HG02798 (cell line): Measurements from ENCODE around the gene HFE.
A peak's percentile ranks its signal among the peaks of the same experiment; 100 is the strongest.
"Not testable (repeated sequence)": the region's sequence is repeated elsewhere in the genome, so short reads cannot be mapped to it uniquely, and the experiment has no call there.

ENCODE experiments used
- ATAC-seq: cut with Tn5 transposase; IDR thresholded peaks from one replicate; pipeline ENCODE4 v1.9.1; 2021; ENCODE audit warnings: mild to moderate bottlenecking; ENCODE audit not compliant: unreplicated experiment, poor library complexity

The HFE gene

GRCh38 chr6:26087284-26088115, at the start of gene HFE:
Gene HFE, plus strand, starts transcription at chr6:26087429. Its CDS starts 12 bp downstream, at chr6:26087441.
- no peak for ATAC-seq

DNA sequence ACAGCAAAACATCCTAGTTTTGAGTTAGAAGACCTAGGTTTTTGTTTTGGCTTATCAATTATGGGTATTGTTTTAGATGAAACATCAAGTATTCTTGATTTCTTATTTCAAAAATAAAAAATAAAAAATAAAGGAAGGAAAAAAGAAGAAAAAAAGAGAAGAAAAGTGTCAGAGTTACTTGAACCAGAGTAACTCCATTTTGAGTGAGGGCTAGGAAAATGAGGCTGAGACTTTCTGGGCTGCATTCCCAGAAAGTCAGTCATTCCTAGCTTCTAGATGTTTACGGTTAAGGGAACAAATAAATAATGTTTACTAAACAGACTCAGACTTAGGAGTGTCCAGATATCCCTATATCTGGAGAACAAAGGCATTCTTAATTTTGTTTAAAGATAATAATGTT, 45.3 kb upstream of the HFE start:
- ATAC-seq: no peak

- peak; percentile 72 for ATAC-seq
Observed at GRCh38 chr6:26043384-26044139, 43.7 kb upstream of the HFE start.

- ATAC-seq: peak; percentile 27
Observed at GRCh38 chr6:26044140-26045064, 42.8 kb upstream of the HFE start.

DNA sequence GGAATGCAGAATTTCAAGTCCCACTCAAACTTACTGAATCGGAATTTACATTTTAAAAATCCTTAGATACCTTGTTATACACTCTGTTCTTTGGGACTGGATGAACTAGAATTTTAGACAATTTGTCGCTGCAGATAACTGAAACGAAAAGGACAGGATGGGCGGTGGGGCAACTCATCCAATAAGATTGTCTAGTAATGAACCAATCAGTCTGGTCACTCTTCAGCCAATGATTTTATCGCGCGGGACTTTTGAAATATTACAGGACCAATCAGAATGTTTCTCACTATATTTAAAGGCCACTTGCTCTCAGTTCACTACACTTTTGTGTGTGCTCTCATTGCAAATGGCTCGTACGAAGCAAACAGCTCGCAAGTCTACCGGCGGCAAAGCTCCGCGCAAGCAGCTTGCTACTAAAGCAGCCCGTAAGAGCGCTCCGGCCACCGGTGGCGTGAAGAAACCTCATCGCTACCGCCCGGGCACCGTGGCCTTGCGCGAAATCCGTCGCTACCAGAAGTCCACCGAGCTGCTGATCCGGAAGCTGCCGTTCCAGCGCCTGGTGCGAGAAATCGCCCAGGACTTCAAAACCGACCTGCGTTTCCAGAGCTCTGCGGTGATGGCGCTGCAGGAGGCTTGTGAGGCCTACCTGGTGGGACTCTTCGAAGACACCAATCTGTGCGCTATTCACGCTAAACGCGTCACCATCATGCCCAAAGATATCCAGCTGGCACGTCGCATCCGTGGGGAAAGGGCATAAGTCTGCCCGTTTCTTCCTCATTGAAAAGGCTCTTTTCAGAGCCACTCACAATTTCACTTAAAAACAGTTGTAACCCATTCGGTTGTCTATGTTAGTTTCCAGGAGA, 41.9 kb upstream of the HFE start:
- ATAC-seq: peak; percentile 62

- ATAC-seq: no peak
Observed at GRCh38 chr6:26045928-26046368, 41.3 kb upstream of the HFE start.

- ATAC-seq: not testable (repeated sequence)
Observed at GRCh38 chr6:26047329-26047728, 39.9 kb upstream of the HFE start.

- ATAC-seq: no peak
Observed at GRCh38 chr6:26048590-26048989, 38.6 kb upstream of the HFE start.

DNA sequence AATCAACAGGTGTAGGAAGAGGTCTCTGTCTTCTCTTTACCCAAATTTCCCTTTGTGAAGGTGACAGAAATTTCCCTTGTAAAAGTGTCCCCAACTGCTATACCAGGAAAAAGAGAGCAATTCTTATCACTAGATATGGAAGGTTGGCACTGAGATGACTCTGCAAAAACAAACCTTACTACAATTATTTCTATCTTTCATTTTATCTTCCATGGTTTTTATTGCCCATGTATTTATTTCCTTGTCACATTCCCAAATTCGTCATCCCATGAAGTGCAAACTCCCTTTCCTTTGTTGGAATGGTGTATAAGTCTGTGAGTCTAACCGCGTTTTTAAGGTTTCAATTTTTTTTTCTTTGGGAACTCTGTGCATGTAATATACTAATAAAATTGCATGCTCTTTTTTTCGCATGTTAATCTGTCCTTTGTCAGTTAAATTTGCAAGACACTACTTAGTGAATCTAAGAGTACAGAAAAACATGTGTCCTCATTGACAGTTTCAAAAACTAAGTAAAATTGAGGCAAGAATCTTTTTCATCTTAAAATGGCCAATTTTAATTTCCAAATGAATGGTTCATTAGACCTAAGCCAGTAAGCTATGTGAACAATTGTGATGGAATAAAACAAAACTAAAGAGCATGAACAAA, 35.4 kb upstream of the HFE start:
- no peak for ATAC-seq

DNA sequence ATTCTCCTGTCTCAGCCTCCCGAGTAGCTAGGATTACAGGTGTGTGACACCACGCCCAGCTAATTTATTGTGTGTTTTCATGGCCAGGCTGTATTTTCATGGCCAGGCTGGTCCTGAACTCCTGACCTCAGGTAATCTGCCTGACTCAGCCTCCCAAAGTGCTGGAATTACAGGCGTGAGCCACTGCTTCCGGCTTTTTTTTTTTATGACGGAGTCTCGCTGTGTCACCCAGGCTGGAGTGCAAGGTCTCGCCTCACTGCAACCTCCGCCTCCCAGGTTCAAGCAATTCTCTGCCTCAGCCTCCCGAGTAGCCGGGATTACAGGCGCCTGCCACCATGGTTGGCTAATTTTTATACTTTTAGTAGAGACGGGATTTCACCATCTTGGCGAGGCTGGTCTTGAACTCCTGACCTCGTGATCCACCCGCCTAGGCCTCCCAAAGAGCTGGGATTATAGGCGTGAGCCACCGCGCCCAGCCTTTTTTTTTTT, 34.4 kb upstream of the HFE start:
- ATAC-seq: not testable (repeated sequence)

GRCh38 chr6:26053992-26054780, 33.0 kb upstream of the HFE start:
- ATAC-seq: no peak

DNA sequence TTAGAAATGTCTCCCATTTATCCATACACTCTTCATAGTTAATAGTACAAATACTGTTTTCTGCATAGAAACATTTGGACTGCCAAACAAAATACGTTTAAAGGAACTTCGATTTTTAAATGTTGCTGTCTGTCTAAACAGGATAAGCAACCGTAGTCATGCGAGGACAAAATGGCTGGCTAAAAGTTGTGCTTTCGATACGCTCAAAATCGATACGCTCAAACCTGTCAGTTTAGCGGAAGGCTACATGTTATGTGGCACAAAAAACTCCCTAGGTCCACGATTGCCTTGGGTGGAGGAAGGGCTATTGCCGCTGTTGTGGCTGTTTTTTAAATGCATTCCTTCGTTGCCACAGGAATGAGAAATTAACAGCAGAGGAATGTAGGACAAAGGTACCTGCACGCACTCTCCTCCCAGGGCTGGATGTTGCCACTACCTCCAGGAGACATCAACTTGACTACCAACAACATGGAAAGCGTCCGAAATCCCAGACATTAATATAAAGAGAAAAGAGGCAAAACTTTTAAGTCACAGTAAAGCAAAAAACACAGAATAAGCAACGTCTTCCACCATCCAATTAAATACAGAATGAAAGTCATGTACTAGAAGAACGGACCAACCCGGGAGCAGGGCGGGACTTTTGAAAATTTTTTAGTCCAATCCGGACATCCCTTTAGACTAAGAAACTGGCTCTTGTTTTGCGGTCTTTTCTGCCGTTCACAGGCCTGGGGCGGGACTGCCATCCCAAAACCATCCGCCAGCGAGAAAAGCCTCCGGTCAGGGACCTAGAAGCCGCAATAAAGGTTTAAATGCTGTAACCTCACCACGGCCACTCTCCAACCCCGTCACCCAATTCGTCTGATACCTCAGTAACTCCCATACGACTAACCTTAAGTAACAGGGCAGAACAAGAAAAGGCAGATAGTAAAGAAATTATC, 32.2 kb upstream of the HFE start:
- ATAC-seq: peak; percentile 62

DNA sequence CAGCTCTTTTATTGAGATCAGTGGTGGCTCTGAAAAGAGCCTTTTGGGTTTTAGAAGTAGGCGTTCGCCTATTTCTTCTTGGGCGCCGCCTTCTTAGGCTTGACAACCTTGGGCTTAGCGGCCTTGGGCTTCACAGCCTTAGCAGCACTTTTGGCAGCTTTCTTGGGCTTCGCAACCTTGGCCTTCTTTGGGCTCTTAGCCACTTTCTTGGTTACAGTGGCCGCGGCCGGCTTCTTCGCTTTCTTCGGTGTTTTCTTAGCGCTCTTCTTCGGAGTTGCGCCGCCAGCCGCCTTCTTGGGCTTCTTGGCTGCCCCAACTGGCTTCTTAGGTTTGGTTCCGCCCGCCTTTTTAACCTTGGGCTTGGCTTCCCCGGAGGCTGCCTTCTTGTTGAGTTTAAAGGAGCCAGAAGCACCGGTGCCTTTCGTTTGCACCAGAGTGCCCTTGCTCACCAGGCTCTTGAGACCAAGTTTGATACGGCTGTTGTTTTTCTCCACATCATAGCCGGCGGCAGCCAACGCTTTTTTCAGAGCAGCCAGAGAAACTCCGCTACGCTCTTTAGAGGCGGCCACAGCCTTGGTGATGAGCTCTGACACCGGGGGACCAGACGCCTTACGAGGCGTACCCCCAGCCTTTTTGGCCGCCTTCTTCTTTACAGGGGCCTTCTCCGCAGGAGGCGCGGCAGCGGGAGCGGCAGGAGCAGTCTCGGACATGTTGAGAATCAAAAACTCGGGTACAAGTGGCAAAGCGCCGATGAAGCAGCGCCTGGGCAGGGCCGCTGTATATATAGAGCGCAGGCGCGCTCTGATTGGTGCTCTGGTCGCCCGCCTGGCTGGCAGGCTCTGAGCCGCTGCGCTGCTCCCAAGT, 31.3 kb upstream of the HFE start:
- ATAC-seq: peak; percentile 79

- ATAC-seq: no peak
Observed at GRCh38 chr6:26056583-26057350, 30.5 kb upstream of the HFE start.

DNA sequence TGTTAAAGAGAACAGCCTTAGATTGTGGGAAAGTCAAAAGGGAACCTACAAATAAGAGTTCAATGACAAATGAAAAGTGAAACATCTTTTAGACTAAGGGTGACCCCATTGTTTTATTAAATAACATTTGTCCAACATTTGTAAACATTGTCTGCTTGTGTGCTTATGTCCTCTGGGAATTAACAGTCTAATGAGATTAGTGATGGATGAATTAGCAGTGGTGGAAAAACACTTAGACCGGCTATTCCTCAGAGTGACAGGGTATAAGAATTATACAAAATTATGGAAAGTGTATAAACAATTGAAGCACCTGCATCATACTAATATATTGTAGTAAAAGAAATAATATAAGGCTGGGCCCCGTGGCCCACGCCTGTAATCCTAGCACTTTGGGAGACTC, 29.3 kb upstream of the HFE start:
- no peak for ATAC-seq
